Heart right ventricle (tissue), 16 donors: Measurements from ENCODE around the gene DIP2C. TPM values are rescaled to one million over a fixed set of nuclear protein-coding genes. Genes with fewer than 3 reads are reported as not detected.
"Not testable (repeated sequence)": the region's sequence is repeated elsewhere in the genome, so short reads cannot be mapped to it uniquely, and the experiment has no call there.

Experiments used
- ATAC-seq, 8 donors: fragments of 200-7000 bp; cut with Tn5 transposase; one replicate each; pipeline ENCODE4 v1.9.1; 2020; ENCODE audit warnings: mild to moderate bottlenecking in 8 of 8, moderate library complexity in 8 of 8, moderate number of reproducible peaks in 1 of 8
- DNase-seq, 2 donors: peaks; one replicate each; pipeline ENCODE4 v3.0.0-alpha.2; 2020
- H3K27ac ChIP-seq, 10 donors: fragments of 200-600 bp; sonication (generic) in 2 of 10; one replicate each; pipeline versions ENCODE4 v1.5.0 to v1.8.0; 2020 to 2022; ENCODE audit warnings: mild to moderate bottlenecking in 3 of 10
- H3K27me3 ChIP-seq, 7 donors: fragments of 200-600 bp; one replicate each; pipeline ENCODE4 v1.8.0; 2021 to 2022; ENCODE audit warnings: mild to moderate bottlenecking in 2 of 7
- H3K36me3 ChIP-seq, 9 donors: fragments of 200-600 bp; sonication (generic) in 1 of 9; one replicate each; pipeline versions ENCODE4 v1.5.0 to v1.8.0; 2020 to 2022; ENCODE audit warnings: mild to moderate bottlenecking in 2 of 9
- H3K4me1 ChIP-seq, 9 donors: fragments of 200-600 bp; sonication (generic) in 1 of 9; one replicate each; pipeline versions ENCODE4 v1.5.0 to v1.8.0; 2020 to 2022; ENCODE audit warnings: mild to moderate bottlenecking in 4 of 9
- H3K4me3 ChIP-seq, 10 donors: fragments of 200-600 bp; sonication (generic) in 2 of 10; one replicate each; pipeline versions ENCODE4 v1.5.0 to v1.8.0; 2020 to 2022; ENCODE audit warnings: mild to moderate bottlenecking in 7 of 10, moderate library complexity in 2 of 10
- H3K9me3 ChIP-seq, 11 donors: fragments of 200-600 bp in 10 of 11; sonication (generic) in 2 of 11; one replicate each; pipeline versions ENCODE4 v1.5.0 to v1.8.0; 2013 to 2022; ENCODE audit warnings: mild to moderate bottlenecking in 2 of 11, control low read depth in 1 of 11, moderate library complexity in 1 of 11
- WGBS, 2 donors: extraction: QIAGEN DNeasy Blood & Tissue Kit; methylation state at CpG; one replicate each; pipeline ENCODE4 v1.1.7; 2013; ENCODE audit warnings: inconsistent platforms in 1 of 2; 5-methylcytosine and 5-hydroxymethylcytosine counted together
- intact Hi-C, 10 donors: fragments of 100-400 bp; cut with DNase I; formaldehyde crosslinking; loops; one replicate each; pipeline versions ENCODE4 v1.11.1 to v1.14.2; 2022
- polyA plus RNA-seq, 2 donors: library from polyadenylated mRNA; stranded (reverse); fragments of 200-250 nt; gene quantifications; one replicate each; pipeline ENCODE4 v1.2.3, GENCODE V29; 2013
- total RNA-seq, 10 donors: library from RNA; stranded (reverse); fragmentation: NEBNext Ultra II Directional in 3 of 10; extraction: Animal tissue kit (Norgen Biotek cat#: 25700) in 3 of 10; gene quantifications; one replicate each; pipeline versions ENCODE4 v1.2.1 to v1.2.4, GENCODE V29; 2021 to 2023
- TF ChIP-seq, protein P1 (sequence below), 9 donors: fragments of 200-600 bp; sonication (generic) in 2 of 9; IDR thresholded peaks; one replicate each; pipeline versions ENCODE4 v1.5.0 to v1.8.0; 2021 to 2022; ENCODE audit warnings: antibody characterized with exemption in 9 of 9, mild to moderate bottlenecking in 5 of 9, moderate library complexity in 1 of 9
- donor health status: Arrhythmogenic right ventricular cardiomyopathy.
- donor health status: ischemic (EF 13 %, LVEDD 7.1; RV severe dilation, severe dysfunction).
- donor health status: healthy with polysubstance abuse.
- donor health status: DM: no; HTN: yes; CAD: no.
- donor health status: DM: no; HTN: no; CAD: no.
- donor health status: ischemic (EF 25% LVEDD 6.9; RV normal size, moderate dysfunction).
- donor health status: ischemic (EF 25% LVEDD 5.7; RV mildly dilated, moderate dysfunction).
- donor health status: healthy.
- donor health status: DM: yes; HTN: yes; CAD: no.
- donor health status: Ischemic cardiomyopathy.
- donor health status: ischemic (EF 35%, LVEDD 5.7; RV mildly dilated, moderate dysfunction).
- donor health status: nonischemic (EF 11% LVEDD 7.7; RV severe dilation, severe dysfunction).
- donor health status: DM: yes; HTN: yes; CAD: no.
- donor health status: PGD.
- donor health status: ischemic (EF 29% LVEDD 5.4; RV normal size, mild dysfunction).
- donor health status: nonischemic (EF 23%, LVEDD 6.1; RV moderate dilation, normal function).

The DIP2C gene
- total and polyA plus RNA-seq, 12 donors = 7.1 to 48.2 (median 33.7) TPM

DNA sequence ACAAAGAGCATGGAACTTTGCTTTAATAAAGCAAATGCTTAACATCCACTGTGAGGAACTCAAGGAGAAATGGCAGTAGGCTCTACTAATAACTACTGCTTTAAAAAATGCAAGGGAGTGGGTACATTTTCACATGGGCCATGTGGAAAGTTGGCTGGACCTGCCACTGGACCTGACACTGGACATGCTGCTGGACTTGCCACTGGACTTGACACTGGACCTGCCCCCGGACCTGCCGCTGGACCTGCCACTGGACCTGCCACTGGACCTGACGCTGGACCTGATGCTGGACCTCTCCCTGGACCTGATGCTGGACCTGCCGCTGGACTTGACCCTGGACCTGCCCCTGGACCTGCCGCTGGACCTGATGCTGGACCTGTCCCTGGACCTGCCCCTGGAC is 32.6 kb downstream of the DIP2C start:
- 72 to 80% methylated on average over 4 to 5 of the region's 5 CpGs for WGBS, 2 donors
- Histone ChIP-seq H3K27ac (no peak overlapping the region), H3K36me3 (no peaks in the 10 kb centered on the region), H3K4me1 (peaks cover 13 to 71% (median 53%) of the 10 kb centered on the region in 9 donors), H3K4me3 (no peak overlapping the region), H3K27me3 (no peaks in the 10 kb centered on the region), H3K9me3 (no peaks in the 10 kb centered on the region)
- DNase-seq (no peak), ATAC-seq (no peak)
- TF ChIP-seq, protein P1, sequence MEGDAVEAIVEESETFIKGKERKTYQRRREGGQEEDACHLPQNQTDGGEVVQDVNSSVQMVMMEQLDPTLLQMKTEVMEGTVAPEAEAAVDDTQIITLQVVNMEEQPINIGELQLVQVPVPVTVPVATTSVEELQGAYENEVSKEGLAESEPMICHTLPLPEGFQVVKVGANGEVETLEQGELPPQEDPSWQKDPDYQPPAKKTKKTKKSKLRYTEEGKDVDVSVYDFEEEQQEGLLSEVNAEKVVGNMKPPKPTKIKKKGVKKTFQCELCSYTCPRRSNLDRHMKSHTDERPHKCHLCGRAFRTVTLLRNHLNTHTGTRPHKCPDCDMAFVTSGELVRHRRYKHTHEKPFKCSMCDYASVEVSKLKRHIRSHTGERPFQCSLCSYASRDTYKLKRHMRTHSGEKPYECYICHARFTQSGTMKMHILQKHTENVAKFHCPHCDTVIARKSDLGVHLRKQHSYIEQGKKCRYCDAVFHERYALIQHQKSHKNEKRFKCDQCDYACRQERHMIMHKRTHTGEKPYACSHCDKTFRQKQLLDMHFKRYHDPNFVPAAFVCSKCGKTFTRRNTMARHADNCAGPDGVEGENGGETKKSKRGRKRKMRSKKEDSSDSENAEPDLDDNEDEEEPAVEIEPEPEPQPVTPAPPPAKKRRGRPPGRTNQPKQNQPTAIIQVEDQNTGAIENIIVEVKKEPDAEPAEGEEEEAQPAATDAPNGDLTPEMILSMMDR (IDR thresholded peaks at IDR 0.05) = no peak
- intact Hi-C loops = no loop called here

DNA sequence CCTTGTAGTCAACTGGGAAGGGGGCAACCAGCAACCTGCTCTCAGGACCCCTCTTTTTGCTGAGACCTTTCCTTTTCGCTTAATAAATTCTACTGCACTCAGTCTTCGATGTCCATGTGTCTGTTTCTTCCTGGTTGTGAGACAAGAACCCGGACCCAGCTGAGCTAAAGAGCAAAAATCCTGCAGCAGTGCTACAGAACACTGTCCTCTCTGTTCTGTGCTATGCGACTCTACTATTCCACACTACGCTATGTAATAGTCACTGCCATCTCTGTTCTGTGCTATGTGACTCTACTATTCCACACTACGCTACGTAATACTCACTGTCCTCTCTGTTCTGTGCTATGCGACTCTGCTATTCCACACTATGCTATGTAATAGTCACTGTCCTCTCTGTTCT is 34.3 kb downstream of the DIP2C start:
- DNase-seq (no peak), ATAC-seq (no peak)
- no peaks in the 10 kb centered on the region for H3K27me3 ChIP-seq

DNA sequence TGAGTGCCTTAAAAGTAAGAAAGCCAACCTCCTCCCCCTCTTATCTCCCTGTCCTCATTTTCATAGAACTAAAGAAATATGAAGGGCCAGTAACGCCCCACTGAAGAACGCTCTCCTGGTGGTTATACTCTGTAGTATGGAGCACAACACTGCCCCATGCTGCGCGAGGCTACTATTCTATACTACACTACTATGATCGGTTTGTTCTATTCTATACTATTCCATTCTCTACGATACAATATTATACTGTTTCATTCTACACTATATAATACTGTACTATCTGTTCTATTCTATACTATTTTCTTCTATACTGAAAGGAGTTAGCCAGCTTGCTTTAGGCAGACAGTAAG is 34.8 kb downstream of the DIP2C start:
- no peaks in the 10 kb centered on the region for H3K36me3 ChIP-seq
- 87 to 89% methylated on average over 6 of the region's 6 CpGs for WGBS, 2 donors
- H3K9me3 ChIP-seq = no peaks in the 10 kb centered on the region
- TF ChIP-seq, protein P1 (IDR thresholded peaks at IDR 0.05) = no peak
- DNase-seq (no peak), ATAC-seq (no peak)
- H3K27me3 ChIP-seq = no peaks in the 10 kb centered on the region
- intact Hi-C loops = no loop called here
- H3K27ac ChIP-seq = no peak overlapping the region
- no peak overlapping the region for H3K4me3 ChIP-seq
- H3K4me1 ChIP-seq = peaks cover 5 to 71% (median 49%) of the 10 kb centered on the region in 9 donors

More for the DNA sequence above, 34.3 kb downstream of the DIP2C start:
- H3K36me3 ChIP-seq = no peaks in the 10 kb centered on the region
- intact Hi-C loops = no loop called here
- H3K4me3 ChIP-seq = no peak overlapping the region
- TF ChIP-seq, protein P1 (IDR thresholded peaks at IDR 0.05) = no peak
- H3K4me1 ChIP-seq = peaks cover 8 to 70% (median 50%) of the 10 kb centered on the region in 9 donors
- WGBS, 2 donors = 93 to 95% methylated on average over 8 of the region's 8 CpGs
- no peaks in the 10 kb centered on the region for H3K9me3 ChIP-seq
- no peak overlapping the region for H3K27ac ChIP-seq

DNA sequence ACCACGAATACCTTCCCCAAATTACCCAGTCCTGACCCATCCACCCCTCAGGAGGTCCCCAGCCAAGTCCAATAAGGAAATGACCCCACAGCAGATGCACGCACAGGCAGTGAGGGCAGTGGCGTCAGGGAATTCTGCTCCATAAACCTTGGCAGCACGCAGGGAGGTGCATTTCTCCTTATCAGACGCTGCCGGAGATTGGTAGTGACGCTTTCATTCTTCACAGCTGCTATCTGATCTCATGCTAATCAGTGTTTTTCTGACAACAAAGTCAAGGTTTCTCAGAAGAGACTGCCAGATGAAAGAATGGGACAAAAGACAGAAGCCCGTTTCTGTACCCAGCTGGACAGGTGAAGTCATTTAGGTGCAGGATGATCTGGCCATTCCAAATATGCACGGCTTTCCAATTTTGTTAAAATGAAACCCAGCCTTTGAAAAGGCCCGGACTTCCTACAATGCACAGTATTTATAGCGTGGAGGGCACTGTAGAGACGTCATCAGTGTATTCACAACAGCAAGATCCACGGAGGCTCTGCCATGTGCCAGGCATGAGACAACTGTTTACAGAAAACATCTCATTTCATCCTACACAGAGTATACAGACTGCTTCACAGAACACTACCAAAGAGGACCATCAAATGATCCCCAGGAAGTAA is 35.3 kb downstream of the DIP2C start:
- Histone ChIP-seq H3K36me3 (no peaks in the 10 kb centered on the region), H3K27ac (no peak overlapping the region), H3K9me3 (no peaks in the 10 kb centered on the region), H3K27me3 (no peaks in the 10 kb centered on the region), H3K4me1 (peaks cover 2 to 69% (median 44%) of the 10 kb centered on the region in 9 donors), H3K4me3 (peak overlapping the region in 1 of 10 donors; percentile 8)
- ATAC-seq (peak in 4 of 8 donors; percentile 22 to 47 (median 32)), DNase-seq (no peak)
- TF ChIP-seq, protein P1 (IDR thresholded peaks at IDR 0.05) = no peak
- intact Hi-C loops = no loop called here
- 31 to 34% methylated on average over 13 of the region's 13 CpGs for WGBS, 2 donors

DNA sequence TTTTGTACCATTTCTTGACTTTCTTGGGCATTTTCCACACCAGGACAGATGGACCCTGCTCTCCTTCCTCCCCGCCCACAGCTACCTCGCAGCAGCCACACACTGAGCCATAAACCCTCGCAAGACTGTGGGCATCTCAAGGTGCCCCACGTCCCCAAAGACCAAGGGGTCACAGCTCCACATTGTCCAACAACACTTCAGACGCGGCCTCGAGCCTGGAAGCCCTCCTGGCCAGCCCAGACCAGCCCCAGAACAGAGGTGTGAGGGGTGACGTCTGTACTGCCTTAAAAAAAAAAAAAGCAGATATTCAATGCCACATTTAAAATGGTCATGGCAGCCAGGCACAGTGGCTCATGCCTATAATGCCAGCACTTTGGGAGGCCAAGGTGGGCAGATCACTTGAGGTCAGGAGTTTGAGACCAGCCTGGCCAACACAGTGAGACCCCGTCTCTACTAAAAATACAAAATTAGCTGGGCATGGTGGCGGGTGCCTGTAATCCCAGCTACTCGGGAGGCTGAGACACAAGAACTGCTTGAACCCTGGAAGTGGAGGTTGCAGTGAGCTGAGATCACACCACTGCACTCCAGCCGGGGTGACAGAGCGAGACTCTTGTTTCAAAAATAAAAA is 36.5 kb downstream of the DIP2C start:
- H3K27me3 ChIP-seq, H3K27ac ChIP-seq, DNase-seq, H3K36me3 ChIP-seq, intact Hi-C loops, H3K9me3 ChIP-seq, H3K4me3 ChIP-seq, ATAC-seq: not testable (repeated sequence)
- WGBS, 2 donors = 95% methylated on average over 13 of the region's 13 CpGs
- H3K4me1 ChIP-seq = peaks cover 2 to 60% (median 38%) of the 10 kb centered on the region in 9 donors
